K562 (cell line): ENCODE data around the gene CLHC1. TPM values are rescaled to one million over a fixed set of nuclear protein-coding genes. Genes with fewer than 3 reads are reported as not detected.

Experiments
- ATAC-seq: fragments of 200-7000 bp; cut with Tn5 transposase; 3 replicates; pipeline ENCODE4 v1.9.1; 2020; ENCODE audit warnings: moderate library complexity
- BruUV-seq: library from RNA; stranded (reverse); fragments of 400-500 nt; replicated peaks from 2 replicates; lab custom pipeline; 2021; lab: Mats Ljungman, UMichigan
- CTCF ChIA-PET: fragments of 300-600 bp; formaldehyde crosslinking; extraction: SDS; loops from one replicate; lab custom pipeline; 2021; ENCODE audit warnings: low intra/inter-chr PET ratio; lab: Yijun Ruan, JAX
- POLR2A ChIA-PET: fragments of 300-600, 350-650 bp; sonication (Branson Sonifier 250); formaldehyde crosslinking; extraction: SDS; loops from one replicate; lab custom pipeline; 2021; ENCODE audit warnings: antibody characterized with exemption, inconsistent platforms; lab: Yijun Ruan, JAX
- DNase-seq, 4 experiments: peaks; one replicate each; pipeline versions ENCODE4 v3.0.0 to v3.0.0-alpha.2; 2011 to 2018; ENCODE audit warnings: low spot score in 3 of 4, mixed read lengths in 3 of 4; ENCODE audit errors: extremely low read depth in 1 of 4
- FAIRE-seq: peaks from 2 replicates; lab custom pipeline; 2011; peaks lifted over from hg19 to GRCh38; lab: Jason Lieb, UNC
- H2AFZ ChIP-seq: 2 replicates; pipeline ENCODE4 v1.6.0; 2011; ENCODE audit warnings: low read depth, low read length, control low read depth, inconsistent platforms
- H3K27ac ChIP-seq: fragments of 200-600 bp; 3 replicates; pipeline ENCODE4 v1.8.0; 2011; ENCODE audit warnings: low read depth, mild to moderate bottlenecking, control low read depth, inconsistent platforms, low read length, moderate library complexity, mixed read lengths; ENCODE audit errors: extremely low read depth
- H3K27me3 ChIP-seq, 2 experiments: fragments of 300-600 bp in 1 of 2; 2 replicates in 1 of 2; 3 replicates in 1 of 2; pipeline versions ENCODE4 v1.6.0 to v1.8.0; 2011; ENCODE audit warnings: inconsistent platforms in 2 of 2, low read length in 2 of 2, mild to moderate bottlenecking in 1 of 2, mixed read lengths in 1 of 2, moderate library complexity in 1 of 2; ENCODE audit not compliant: control insufficient read depth in 2 of 2, insufficient read depth in 2 of 2
- H3K36me3 ChIP-seq: fragments of 300-600 bp; 3 replicates; pipeline ENCODE4 v1.8.0; 2011; ENCODE audit warnings: mild to moderate bottlenecking, low read length, inconsistent platforms; ENCODE audit not compliant: control insufficient read depth, insufficient read depth
- H3K4me1 ChIP-seq, 2 experiments: fragments of 200-600 bp in 1 of 2; replicated peaks in 1 of 2; 2 replicates in 1 of 2; 3 replicates in 1 of 2; pipeline versions ENCODE4 v1.5.1 to v1.8.0; 2011; ENCODE audit warnings: inconsistent platforms in 2 of 2, low read length in 2 of 2, mild to moderate bottlenecking in 1 of 2, mixed read lengths in 1 of 2, moderate library complexity in 1 of 2; ENCODE audit not compliant: control insufficient read depth in 2 of 2, insufficient read depth in 2 of 2
- H3K4me2 ChIP-seq: 2 replicates; pipeline ENCODE4 v1.6.1; 2011; ENCODE audit warnings: low read length, control low read depth, inconsistent platforms, mixed read lengths; ENCODE audit not compliant: insufficient read depth
- H3K4me3 ChIP-seq: fragments of 200-600 bp; sonication (generic), shearing (Covaris generic); 2 replicates; pipeline ENCODE4 v1.5.1; 2016; ENCODE audit warnings: control low read depth, inconsistent platforms
- H3K79me2 ChIP-seq: fragments of 200-600 bp; 3 replicates; pipeline ENCODE4 v1.8.0; 2011; ENCODE audit warnings: low read length, inconsistent platforms; ENCODE audit not compliant: control insufficient read depth, insufficient read depth
- H3K9ac ChIP-seq, 2 experiments: 2 replicates each; pipeline versions ENCODE4 v1.6.0 to v1.6.1; 2011; ENCODE audit warnings: low read depth in 2 of 2, low read length in 2 of 2, control low read depth in 1 of 2, inconsistent platforms in 1 of 2, mild to moderate bottlenecking in 1 of 2, mixed read lengths in 1 of 2; ENCODE audit not compliant: insufficient read depth in 1 of 2
- H3K9me1 ChIP-seq: one replicate; pipeline ENCODE4 v1.6.0; 2011; ENCODE audit warnings: inconsistent platforms, mild to moderate bottlenecking, low read length, moderate library complexity; ENCODE audit not compliant: control insufficient read depth, insufficient read depth
- H3K9me3 ChIP-seq: replicated peaks from 2 replicates; pipeline ENCODE4 v1.5.1; 2011; ENCODE audit warnings: low read depth, low read length, inconsistent platforms; ENCODE audit not compliant: control insufficient read depth, insufficient read depth
- H4K20me1 ChIP-seq: replicated peaks from 2 replicates; pipeline ENCODE4 v1.6.1; 2011; ENCODE audit warnings: low read length, inconsistent platforms, mixed read lengths; ENCODE audit not compliant: control insufficient read depth, insufficient read depth
- CEBPG ChIP-seq, 3 experiments: fragments of 200-800 bp in 1 of 3; sonication (Bioruptor generic) in 1 of 3; sonication (generic) in 1 of 3; formaldehyde crosslinking in 1 of 3; IDR thresholded peaks in 2 of 3; conservative IDR thresholded peaks in 1 of 3; 2 replicates each; pipeline versions ENCODE4 v1.6.1 to v1.8.0; 2016 to 2022; ENCODE audit warnings: missing compliant biosample characterization in 2 of 3, missing genetic modification characterization in 2 of 3, mild to moderate bottlenecking in 1 of 3, missing genetic modification reagents in 1 of 3
- GTF2E2 ChIP-seq: fragments of 200-800 bp; sonication (Bioruptor generic); IDR thresholded peaks from 2 replicates; pipeline ENCODE4 v1.6.1; 2016; ENCODE audit warnings: missing genetic modification characterization, missing compliant biosample characterization
- RNF2 ChIP-seq: sonication (generic); IDR thresholded peaks from 2 replicates; pipeline ENCODE4 v1.6.1; 2016
- STAT5A ChIP-seq: IDR thresholded peaks from 2 replicates; pipeline ENCODE4 v1.6.1; 2012; ENCODE audit warnings: low read length, inconsistent platforms, borderline replicate concordance
- WGBS: fragments of 100-300 bp; shearing (Covaris generic); methylation state at CpG from one replicate; pipeline ENCODE4 v1.1.6; 2016; ENCODE audit warnings: low coverage, mixed read lengths; ENCODE audit not compliant: insufficient coverage; ENCODE audit errors: missing lambda C conversion rate; 5-methylcytosine and 5-hydroxymethylcytosine counted together
- in situ Hi-C: fragments of 300-500 bp; cut with MboI; formaldehyde crosslinking; loops from 4 replicates; pipeline ENCODE4 v1.15.0; 2018; ENCODE audit warnings: inconsistent platforms, mixed read lengths
- intact Hi-C: fragments of 100-400 bp; cut with micrococcal nuclease; formaldehyde crosslinking; loops from 2 replicates; pipeline ENCODE4 v1.14.2; 2022
- polyA plus RNA-seq, 8 experiments: library from polyadenylated mRNA; depleted of rRNA in 4 of 8; stranded (reverse) in 5 of 8; unstranded in 3 of 8; fragments of >200 nt; fragmentation: Nextera tagmentation in 2 of 8; fragmentation: Illumina TruSeq in 1 of 8; extraction: Ambion mirVana in 2 of 8; extraction: Trizol in 1 of 8; gene quantifications; 2 replicates each; pipeline versions ENCODE4 v1.2.1 to v1.2.3, GENCODE V29; 2011 to 2014; ENCODE audit warnings: inconsistent platforms in 1 of 8, missing spikeins in 1 of 8
- total RNA-seq, 7 experiments: library from RNA; depleted of rRNA in 6 of 7; stranded (reverse); fragments of >200 nt in 6 of 7; fragmentation: Illumina TruSeq in 2 of 7; extraction: Trizol in 2 of 7; gene quantifications; 2 replicates each; pipeline versions ENCODE4 v1.2.1 to v1.2.3, GENCODE V29; 2011 to 2021; ENCODE audit warnings: low replicate concordance in 1 of 7
- TF ChIP-seq, protein P1 (sequence below): fragments of 250-450 bp; sonication (Bioruptor Pico); IDR thresholded peaks from 2 replicates; pipeline ENCODE4 v1.6.1; 2021; ENCODE audit warnings: mild to moderate bottlenecking
- TF ChIP-seq, protein P2 (sequence below): fragments of 250-450 bp; sonication (Bioruptor Pico); IDR thresholded peaks from 2 replicates; pipeline ENCODE4 v1.9.0; 2021; ENCODE audit warnings: mild to moderate bottlenecking

The CLHC1 gene
- total and polyA plus RNA-seq, 9 of the 15 experiments (the other 6 are each of a cell fraction or from before 2014, with no cell fraction given): 3.7 to 14.3 (median 8.6) TPM

DNA sequence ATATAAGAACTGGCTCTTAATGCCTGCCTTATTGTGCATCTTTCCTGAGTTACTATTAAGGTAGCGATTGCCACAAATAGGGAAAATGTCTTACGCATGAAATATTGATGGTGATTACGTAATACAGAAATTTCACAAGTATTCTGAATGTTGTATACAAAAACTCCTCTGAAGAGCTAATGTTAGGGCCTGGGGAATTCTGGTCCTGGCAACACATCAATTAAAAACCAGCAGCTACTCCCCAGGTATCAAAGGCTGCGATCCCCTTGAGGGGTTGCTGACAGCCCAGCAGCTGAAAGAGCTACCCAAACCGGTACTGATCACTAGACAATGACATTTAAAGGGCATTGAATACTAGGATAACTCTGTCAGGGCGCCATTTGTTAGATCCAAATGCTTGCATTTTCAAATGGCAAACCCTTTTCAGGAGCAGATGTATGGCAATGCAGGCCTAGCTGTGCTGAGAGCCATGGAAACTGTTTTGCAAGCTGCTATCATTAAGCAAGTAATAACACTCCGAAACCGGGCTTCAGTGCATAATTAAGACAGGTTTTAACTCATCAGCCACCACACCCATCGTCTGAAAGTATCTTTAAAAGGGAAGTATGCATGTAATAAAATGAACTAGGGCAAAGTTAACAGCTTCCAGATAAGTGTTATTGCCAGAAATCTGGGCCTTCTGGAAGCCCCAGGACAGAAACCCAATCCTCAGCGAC is 78.4 kb downstream of the CLHC1 start (continued):
- TF ChIP-seq, protein P1, sequence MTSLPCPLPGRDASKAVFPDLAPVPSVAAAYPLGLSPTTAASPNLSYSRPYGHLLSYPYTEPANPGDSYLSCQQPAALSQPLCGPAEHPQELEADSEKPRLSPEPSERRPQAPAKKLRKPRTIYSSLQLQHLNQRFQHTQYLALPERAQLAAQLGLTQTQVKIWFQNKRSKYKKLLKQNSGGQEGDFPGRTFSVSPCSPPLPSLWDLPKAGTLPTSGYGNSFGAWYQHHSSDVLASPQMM: no peak
- TF ChIP-seq, all 486 proteins: peak for 3

DNA sequence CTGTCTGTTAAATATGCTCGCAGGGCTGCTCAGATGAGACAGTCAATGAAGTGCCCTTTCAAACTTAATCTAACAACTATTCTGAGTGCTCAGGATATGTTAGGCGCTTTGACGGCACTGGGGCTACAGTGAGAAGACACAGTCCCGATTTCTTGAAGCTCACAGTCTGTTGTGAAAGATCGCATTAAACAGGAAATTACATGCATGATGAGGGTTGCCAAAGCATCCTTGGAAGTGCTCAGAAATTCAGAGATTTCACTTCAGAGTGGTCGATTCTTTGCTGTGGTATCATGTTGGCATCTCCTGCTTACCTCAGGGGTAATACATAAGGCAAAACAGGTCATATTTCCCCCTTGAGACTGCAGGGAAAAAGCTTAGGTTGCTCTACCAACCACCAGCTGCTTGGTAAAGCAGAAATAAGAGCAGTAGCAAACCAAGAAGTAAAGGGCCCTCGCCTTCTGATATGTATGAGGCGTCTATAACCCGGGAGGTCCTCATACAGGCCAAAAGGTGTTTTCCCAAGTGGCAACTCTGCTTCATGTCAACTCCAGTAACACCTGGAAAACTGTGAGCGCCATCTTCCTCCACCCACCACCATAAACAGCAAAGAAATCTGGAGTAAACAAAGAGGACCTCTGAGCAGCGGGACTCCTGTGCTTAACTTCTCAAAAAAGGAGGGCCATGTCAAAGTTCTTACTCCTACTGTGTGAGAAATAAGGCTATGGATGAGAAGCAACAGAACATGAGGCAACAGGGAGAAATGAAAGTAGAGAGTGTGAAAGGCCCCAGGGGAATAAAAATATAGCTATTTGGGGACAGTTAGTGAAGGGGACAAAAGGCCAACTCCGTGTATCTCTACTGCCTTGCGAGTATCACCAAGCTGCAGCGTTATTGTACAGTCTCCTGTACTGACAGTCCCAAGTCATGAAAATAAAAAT is 79.3 kb downstream of the CLHC1 start:
- no peaks in the 10 kb centered on the region for H3K27me3 ChIP-seq
- in situ Hi-C loops (no loop called here), intact Hi-C loops (no loop called here)
- H3K4me3 ChIP-seq: no peak overlapping the region
- H3K9ac ChIP-seq: no peak overlapping the region
- WGBS: 72% methylated on average over 14 of the region's 14 CpGs
- H3K9me1 ChIP-seq: no peaks in the 10 kb centered on the region
- no peak overlapping the region for H3K27ac ChIP-seq
- H3K4me2 ChIP-seq: no peak overlapping the region
- ATAC-seq: no peak
- no peaks in the 10 kb centered on the region for H3K9me3 ChIP-seq
- ChIA-PET CTCF (no interaction called here), POLR2A (interaction anchor here (0.9 to 1.1 kb wide), 4 partner anchors 10 to 107 kb away, joined by 3 to 4 read pairs (median 4); no protein-coding TSS in a partner anchor)
- no TSS peak for BruUV-seq
- no peak for DNase-seq
- peak overlapping the region; percentile 58 for H2AFZ ChIP-seq
- H3K4me1 ChIP-seq: peaks cover 7 to 21% of the 10 kb centered on the region in 2 experiments
- FAIRE-seq: no peak
- H3K79me2 ChIP-seq: no peaks in the 10 kb centered on the region
- no peaks in the 10 kb centered on the region for H3K36me3 ChIP-seq
- TF ChIP-seq GTF2E2 (tag) (no peak), CEBPG (CRISPR knock-in tag; IDR thresholded peaks at IDR 0.05) (no peak), CEBPG (tag; conservative IDR thresholded peaks at IDR 0.05 in 1 of 2, IDR thresholded peaks at IDR 0.05 in 1 of 2) (no peak; a peak in 1 of 4 replicates), RNF2 (no peak), STAT5A (no peak)
- TF ChIP-seq, protein P2, sequence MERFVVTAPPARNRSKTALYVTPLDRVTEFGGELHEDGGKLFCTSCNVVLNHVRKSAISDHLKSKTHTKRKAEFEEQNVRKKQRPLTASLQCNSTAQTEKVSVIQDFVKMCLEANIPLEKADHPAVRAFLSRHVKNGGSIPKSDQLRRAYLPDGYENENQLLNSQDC (CRISPR knock-in tag): no peak
- no peaks in the 10 kb centered on the region for H4K20me1 ChIP-seq
